Hematopoietic multipotent progenitor cell treated with erythropoietin and hydrocortisone succinate and interleukin-3 and kit ligand, for 15 days (in vitro differentiated cells): ENCODE data around the gene SLC35B1.

Experiments used
- DNase-seq: peaks from one replicate; pipeline ENCODE4 v3.0.0-alpha.2; 2015; ENCODE audit warnings: low spot score

The SLC35B1 gene

GRCh38 chr17:49707608-49708514, at the start of gene SLC35B1:
SLC35B1 (minus strand) TSS chr17:49707964; CDS start chr17:49707833, 131 bp downstream.
- peak; percentile 99 for DNase-seq

GRCh38 chr17:49757151-49757777, 49.5 kb upstream of the SLC35B1 start:
- DNase-seq, result no peak

DNA sequence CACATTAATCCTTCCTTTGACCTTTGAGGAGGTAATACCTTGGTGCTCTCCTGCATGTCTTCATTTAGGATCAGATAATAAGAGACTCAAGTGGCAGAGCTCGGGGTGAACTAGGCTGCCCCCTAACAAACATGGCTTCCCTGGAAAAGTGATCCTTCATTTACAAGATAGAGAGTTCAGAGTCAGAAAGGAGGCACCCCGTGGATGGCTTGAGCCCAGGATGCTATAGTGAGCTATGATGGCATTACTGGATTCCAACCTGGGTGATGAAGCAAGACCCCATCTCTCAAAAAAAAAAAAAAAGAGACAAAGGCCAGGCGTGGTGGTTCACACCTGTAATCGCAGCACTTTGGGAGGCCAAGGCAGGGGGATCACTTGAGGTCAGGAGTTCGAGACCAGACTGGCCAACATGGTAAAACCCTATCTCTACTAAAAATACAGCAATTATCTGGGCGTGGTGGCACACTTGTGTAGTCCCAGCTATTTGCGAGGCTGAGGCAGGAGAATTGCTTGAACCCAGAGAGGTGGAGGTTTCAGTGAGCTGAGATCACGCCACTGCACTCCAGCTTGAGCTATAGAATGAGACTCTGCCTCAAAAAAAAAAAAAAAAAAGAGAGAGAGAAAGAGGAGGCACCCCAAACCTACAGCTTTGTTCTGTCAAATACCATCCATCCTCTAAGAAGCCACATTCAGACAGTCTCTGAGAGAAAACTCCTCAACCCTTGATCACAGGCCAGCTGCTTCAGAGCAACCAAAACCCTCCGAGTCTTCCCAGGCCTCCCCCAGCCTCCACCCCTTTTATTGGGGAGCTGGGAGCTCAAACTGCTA, 48.8 kb upstream of the SLC35B1 start:
- no peak for DNase-seq

DNA sequence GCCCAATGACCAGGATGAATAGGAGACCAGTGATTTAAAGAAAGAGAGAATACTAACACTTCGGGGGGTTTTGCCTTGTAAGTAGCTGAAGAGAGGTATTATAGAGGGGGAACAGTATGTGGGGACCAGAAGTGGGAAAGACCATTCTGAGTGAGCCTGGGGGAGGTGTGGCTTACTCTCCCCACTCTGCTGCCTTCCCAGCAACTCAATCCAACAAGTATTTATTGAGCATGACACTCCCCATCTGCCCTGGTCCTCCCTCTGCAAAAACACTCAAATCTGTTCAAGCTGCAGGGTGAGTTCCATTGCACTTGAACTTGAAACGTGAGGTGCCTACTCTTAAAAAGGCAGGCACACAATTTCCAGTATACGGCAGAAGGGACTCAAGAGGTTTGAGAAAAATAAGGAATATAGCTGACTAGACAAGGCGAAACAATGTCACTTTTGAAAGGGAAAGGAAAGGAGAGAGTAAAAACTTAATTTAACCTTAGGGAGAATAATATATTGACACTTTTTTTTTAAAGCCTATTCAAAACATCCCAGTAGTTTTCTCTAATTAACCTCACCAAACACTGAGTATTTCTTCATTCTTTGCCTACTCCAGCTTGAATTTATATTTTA, 48.0 kb upstream of the SLC35B1 start:
- no peak for DNase-seq

- peak; percentile 32 for DNase-seq
These were observed 46.2 kb upstream of the SLC35B1 start for GRCh38 chr17:49753959-49754391.

GRCh38 chr17:49752508-49752907, 44.7 kb upstream of the SLC35B1 start:
- no peak for DNase-seq

- no peak for DNase-seq
These were observed 42.0 kb upstream of the SLC35B1 start for GRCh38 chr17:49749730-49750129.

DNA sequence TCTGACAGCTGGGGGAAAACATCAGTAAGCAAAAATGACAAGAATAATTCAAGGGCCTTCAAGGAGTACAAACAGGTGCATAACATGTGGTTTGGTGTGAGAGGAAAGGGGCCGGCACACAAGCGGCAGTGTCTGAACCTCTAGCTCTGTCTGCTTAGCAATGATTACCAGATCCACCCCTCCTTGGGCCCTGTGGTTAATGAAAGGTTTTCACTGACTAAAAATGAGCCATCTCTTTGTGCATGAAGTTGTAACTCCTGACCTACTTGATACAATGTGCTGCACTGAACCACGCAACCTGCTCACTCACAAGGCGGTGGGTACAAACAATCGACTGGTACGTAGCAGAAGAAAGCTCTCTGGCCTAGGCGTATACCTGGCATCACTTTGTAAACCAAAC, 41.0 kb upstream of the SLC35B1 start:
- DNase-seq, result peak; percentile 18

DNA sequence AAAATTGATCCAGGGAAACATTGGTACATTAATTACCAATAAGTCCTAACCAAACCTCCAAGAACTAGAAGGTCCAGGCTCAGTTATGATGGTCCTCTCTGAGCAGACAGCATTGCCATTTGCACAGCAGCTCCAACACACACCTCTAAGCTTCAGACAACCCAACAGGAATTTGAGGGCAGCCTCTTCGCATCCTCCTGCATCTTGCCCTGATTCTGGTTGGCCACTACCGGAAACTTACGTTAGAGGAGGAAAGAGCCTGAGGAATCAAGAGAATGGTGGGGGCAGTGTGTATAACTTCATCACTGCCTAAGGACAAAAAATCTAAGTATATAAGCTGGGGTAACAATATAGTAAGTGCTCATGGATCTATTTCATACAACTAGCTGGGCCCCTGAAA, 40.5 kb upstream of the SLC35B1 start:
- no peak for DNase-seq

GRCh38 chr17:49747632-49748031, 39.9 kb upstream of the SLC35B1 start:
- DNase-seq, result no peak

GRCh38 chr17:49746791-49747490, 39.2 kb upstream of the SLC35B1 start:
- DNase-seq, result no peak

GRCh38 chr17:49745175-49746139, 37.7 kb upstream of the SLC35B1 start:
- no peak for DNase-seq

- no peak for DNase-seq
These were observed 34.4 kb upstream of the SLC35B1 start for GRCh38 chr17:49742166-49742638.

GRCh38 chr17:49741692-49742076, 33.9 kb upstream of the SLC35B1 start:
- DNase-seq, result no peak

- peak; percentile 62 for DNase-seq
These were observed 33.4 kb upstream of the SLC35B1 start for GRCh38 chr17:49741009-49741691.

DNA sequence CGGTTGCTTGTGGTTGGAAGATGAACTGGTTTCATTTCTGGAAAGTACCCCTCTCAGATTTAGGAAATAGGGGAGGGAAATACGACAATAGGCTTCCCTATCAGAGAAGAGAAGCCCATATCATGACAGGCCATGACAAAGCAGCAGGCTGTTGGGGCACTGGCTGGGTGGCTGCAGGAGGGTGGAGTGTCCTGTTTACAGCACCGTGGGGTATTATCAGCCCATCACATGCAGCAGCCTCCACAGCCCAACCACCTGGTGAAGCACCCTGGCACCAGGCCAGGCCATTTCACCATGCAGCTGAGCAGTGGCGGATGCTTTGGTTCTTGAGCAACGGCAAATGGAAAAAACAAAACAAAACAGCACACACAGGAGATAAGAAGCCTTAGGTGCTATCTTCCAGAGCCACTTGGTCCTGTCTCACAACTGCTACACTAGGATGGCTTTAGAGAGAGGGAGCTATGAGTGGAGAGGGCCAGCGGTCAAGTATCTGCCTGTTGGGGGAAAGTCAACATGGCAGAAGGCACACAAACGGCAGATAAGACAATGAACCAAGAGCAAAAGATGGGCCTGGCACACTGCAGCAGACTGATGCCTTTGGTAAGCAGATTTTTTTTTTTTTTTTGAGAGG, 32.0 kb upstream of the SLC35B1 start:
- peak; percentile 98 for DNase-seq

DNA sequence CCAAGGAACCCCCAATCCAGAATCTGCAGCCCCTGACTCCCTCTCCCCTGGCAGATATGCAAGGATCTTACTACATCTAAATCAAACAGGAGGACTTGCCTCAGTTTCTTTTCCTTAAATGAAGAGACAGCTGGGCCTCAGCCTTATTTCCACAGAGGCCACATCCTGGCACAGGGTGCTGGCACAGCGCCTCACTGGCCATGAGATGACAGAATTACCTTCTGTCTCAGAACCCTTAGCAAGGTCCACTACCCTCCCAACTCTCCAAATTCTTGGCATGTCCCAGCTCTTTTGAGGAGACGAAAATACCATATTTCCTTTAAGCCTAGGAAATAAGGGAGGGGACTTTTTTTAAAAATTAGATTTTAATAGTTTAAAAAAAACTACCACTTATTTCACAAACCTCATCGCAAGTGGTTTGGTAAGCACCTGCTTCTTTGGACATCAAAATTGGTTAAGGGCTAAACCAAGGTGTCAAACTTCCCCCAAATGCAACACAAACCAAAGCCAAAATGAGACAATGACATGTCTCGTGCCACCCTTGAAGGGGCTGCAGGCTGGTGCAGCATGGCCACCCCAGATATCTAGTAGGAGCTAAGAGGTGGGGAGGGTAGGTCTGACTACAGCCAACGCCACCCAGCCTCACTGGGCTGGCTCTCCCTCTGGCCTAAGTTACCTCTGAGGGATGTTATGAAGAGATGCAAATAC, 30.8 kb upstream of the SLC35B1 start:
- peak; percentile 73 for DNase-seq
